IMR-90 (cell line): Measurements from ENCODE around the gene COLGALT1. TPM values are rescaled to one million over a fixed set of nuclear protein-coding genes. Genes with fewer than 3 reads are reported as not detected.
"Not testable (repeated sequence)": the region's sequence is repeated elsewhere in the genome, so short reads cannot be mapped to it uniquely, and the experiment has no call there.

Experiments
- ATAC-seq: fragments of 200-7000 bp; cut with Tn5 transposase; 2 replicates; pipeline ENCODE4 v1.9.1; 2020; ENCODE audit warnings: low read depth, mild to moderate bottlenecking, moderate library complexity
- BruUV-seq: library from RNA; stranded (reverse); fragments of 400-500 nt; replicated peaks from 2 replicates; lab custom pipeline; 2021; lab: Mats Ljungman, UMichigan
- CTCF ChIA-PET: fragments of 300-600 bp; formaldehyde crosslinking; extraction: SDS; loops from one replicate; lab custom pipeline; 2021; ENCODE audit warnings: antibody characterized with exemption; lab: Yijun Ruan, JAX
- POLR2A ChIA-PET: fragments of 300-600 bp; sonication (Branson Sonifier 250); formaldehyde crosslinking; loops from one replicate; lab custom pipeline; 2022; ENCODE audit warnings: antibody characterized with exemption; ENCODE audit not compliant: unreplicated experiment; lab: Charles Lee
- DNase-seq: peaks from one replicate; pipeline ENCODE4 v3.0.0; 2013
- H2AFZ ChIP-seq: replicated peaks from 2 replicates; pipeline ENCODE3; 2013; ENCODE audit warnings: low read length, mild to moderate bottlenecking; ENCODE audit not compliant: poor library complexity
- H2AK5ac ChIP-seq: 2 replicates; pipeline ENCODE4 v1.6.1; 2013; ENCODE audit warnings: low read depth, low read length, inconsistent platforms
- H2AK9ac ChIP-seq: replicated peaks from 2 replicates; pipeline ENCODE3; 2013; ENCODE audit warnings: mild to moderate bottlenecking, low read depth, low read length, moderate library complexity; ENCODE audit not compliant: poor library complexity
- H2BK120ac ChIP-seq: 2 replicates; pipeline ENCODE4 v1.6.1; 2013; ENCODE audit warnings: low read depth, low read length, inconsistent platforms
- H2BK15ac ChIP-seq: 3 replicates; pipeline ENCODE4 v1.6.1; 2013; ENCODE audit warnings: low read depth, low read length, inconsistent platforms
- H2BK20ac ChIP-seq: 2 replicates; pipeline ENCODE4 v1.6.1; 2013; ENCODE audit warnings: low read depth, mild to moderate bottlenecking, inconsistent platforms, low read length, moderate library complexity
- H2BK5ac ChIP-seq: 2 replicates; pipeline ENCODE4 v1.6.1; 2013; ENCODE audit warnings: mild to moderate bottlenecking, low read depth, low read length, inconsistent platforms; ENCODE audit not compliant: poor library complexity, severe bottlenecking
- H3K14ac ChIP-seq: replicated peaks from 2 replicates; pipeline ENCODE4 v1.6.1; 2013; ENCODE audit warnings: low read depth, low read length, inconsistent platforms
- H3K18ac ChIP-seq: 2 replicates; pipeline ENCODE4 v1.6.1; 2013; ENCODE audit warnings: low read depth, low read length, control low read depth
- H3K23ac ChIP-seq: 2 replicates; pipeline ENCODE4 v1.6.1; 2013; ENCODE audit warnings: low read depth, low read length, inconsistent platforms
- H3K27ac ChIP-seq: 2 replicates; pipeline ENCODE4 v1.5.1; 2013; ENCODE audit warnings: mild to moderate bottlenecking, control low read depth, low read length; ENCODE audit not compliant: insufficient read depth
- H3K27me3 ChIP-seq: 2 replicates; pipeline ENCODE4 v1.6.1; 2013; ENCODE audit warnings: low read length; ENCODE audit not compliant: control insufficient read depth, insufficient read depth
- H3K36me3 ChIP-seq: 2 replicates; pipeline ENCODE4 v1.6.1; 2013; ENCODE audit warnings: low read length, mixed read lengths; ENCODE audit not compliant: control insufficient read depth, insufficient read depth
- H3K4ac ChIP-seq: 2 replicates; pipeline ENCODE4 v1.6.1; 2013; ENCODE audit warnings: low read depth, low read length, inconsistent platforms
- H3K4me1 ChIP-seq: 2 replicates; pipeline ENCODE4 v1.6.1; 2013; ENCODE audit warnings: low read length, mixed read lengths; ENCODE audit not compliant: control insufficient read depth, insufficient read depth
- H3K4me2 ChIP-seq: 2 replicates; pipeline ENCODE4 v1.6.1; 2013; ENCODE audit warnings: low read depth, mild to moderate bottlenecking, control low read depth, low read length, moderate library complexity
- H3K4me3 ChIP-seq: 2 replicates; pipeline ENCODE4 v1.5.1; 2013; ENCODE audit warnings: low read depth, mild to moderate bottlenecking, control low read depth, low read length, moderate library complexity; ENCODE audit not compliant: insufficient read depth
- H3K56ac ChIP-seq: 2 replicates; pipeline ENCODE4 v1.6.1; 2013; ENCODE audit warnings: low read length, inconsistent platforms; ENCODE audit not compliant: insufficient read depth; ENCODE audit errors: extremely low read depth
- H3K79me1 ChIP-seq, 2 experiments: 2 replicates each; pipeline ENCODE4 v1.6.1; 2013; ENCODE audit warnings: low read length in 2 of 2, inconsistent platforms in 1 of 2, low read depth in 1 of 2
- H3K9ac ChIP-seq: 2 replicates; pipeline ENCODE4 v1.6.1; 2013; ENCODE audit warnings: low read depth, low read length, control low read depth
- H3K9me1 ChIP-seq: 2 replicates; pipeline ENCODE4 v1.6.1; 2013; ENCODE audit warnings: low read length, inconsistent platforms; ENCODE audit not compliant: insufficient read depth
- H3K9me3 ChIP-seq: 2 replicates; pipeline ENCODE4 v1.6.1; 2013; ENCODE audit warnings: low read length; ENCODE audit not compliant: control insufficient read depth, insufficient read depth
- H4K20me1 ChIP-seq: 2 replicates; pipeline ENCODE4 v1.6.1; 2013; ENCODE audit warnings: low read length, inconsistent platforms; ENCODE audit not compliant: insufficient read depth
- H4K5ac ChIP-seq: 2 replicates; pipeline ENCODE4 v1.6.1; 2013; ENCODE audit warnings: mild to moderate bottlenecking, low read depth, low read length, control low read depth
- H4K8ac ChIP-seq, 2 experiments: 2 replicates each; pipeline ENCODE4 v1.6.1; 2013; ENCODE audit warnings: low read depth in 2 of 2, low read length in 2 of 2, control low read depth in 1 of 2, inconsistent platforms in 1 of 2
- H4K91ac ChIP-seq: 2 replicates; pipeline ENCODE4 v1.6.1; 2013; ENCODE audit warnings: low read depth, low read length, inconsistent platforms; ENCODE audit not compliant: insufficient read depth
- WGBS, 2 experiments: methylation state at CpG; one replicate each; pipeline versions ENCODE4 v1.1.5 to v1.1.7; 2013; ENCODE audit warnings: missing lambda C conversion rate in 2 of 2; ENCODE audit not compliant: insufficient read length in 1 of 2; ENCODE audit errors: extremely low coverage in 2 of 2; 5-methylcytosine and 5-hydroxymethylcytosine counted together
- dilution Hi-C: fragments of 300-500 bp; cut with HindIII; formaldehyde crosslinking; loops from one replicate; pipeline ENCODE4 v1.14.3; 2018; ENCODE audit warnings: low sequenced_read_pairs; ENCODE audit not compliant: unreplicated experiment
- in situ Hi-C: fragments of 300-500 bp; cut with MboI; formaldehyde crosslinking; loops from 3 replicates; pipeline ENCODE4 v1.14.3; 2019; ENCODE audit warnings: low sequenced_read_pairs, inconsistent platforms, mixed read lengths
- intact Hi-C: fragments of 100-400 bp; cut with micrococcal nuclease; formaldehyde crosslinking; loops from 2 replicates; pipeline ENCODE4 v1.10.0; 2022
- polyA plus RNA-seq, 3 experiments: library from polyadenylated mRNA; depleted of rRNA; stranded (reverse); fragments of >200 nt; gene quantifications; 2 replicates each; pipeline ENCODE4 v1.2.3, GENCODE V29; 2012; ENCODE audit warnings: low replicate concordance in 1 of 3
- total RNA-seq: library from RNA; depleted of rRNA; stranded (reverse); fragments of >200 nt; gene quantifications from 2 replicates; pipeline ENCODE4 v1.2.3, GENCODE V29; 2012

COLGALT1 gene
- total and polyA plus RNA-seq, 2 of the 4 experiments (the other 2 are of a cell fraction): 77.1 to 117 TPM

DNA sequence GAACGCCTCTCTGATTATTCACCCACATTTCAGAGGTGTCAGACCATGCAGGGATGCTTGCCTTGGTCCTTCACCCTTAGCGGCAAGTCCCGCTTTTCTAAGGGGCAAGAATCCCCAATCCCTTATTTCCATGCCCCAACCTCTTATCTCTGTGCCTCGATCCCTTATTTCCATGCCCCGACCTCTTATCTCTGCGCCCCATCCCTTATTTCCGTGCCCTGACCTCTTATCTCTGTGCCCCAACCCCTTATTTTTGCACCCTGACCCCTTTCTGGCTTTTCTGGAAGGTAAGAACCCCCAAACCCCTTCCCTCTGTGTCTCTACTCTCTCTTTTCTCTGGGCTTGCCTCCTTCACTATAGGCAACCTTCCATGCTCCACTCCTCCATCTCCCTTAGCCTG, 38.8 kb downstream of the COLGALT1 start:
- H3K9ac ChIP-seq, H3K56ac ChIP-seq, H3K9me3 ChIP-seq, H2BK20ac ChIP-seq, H3K27me3 ChIP-seq, H2AK5ac ChIP-seq, H3K27ac ChIP-seq, H4K20me1 ChIP-seq, in situ Hi-C loops, H3K79me1 ChIP-seq, intact Hi-C loops, H3K23ac ChIP-seq, dilution Hi-C loops, H3K36me3 ChIP-seq, H3K4me3 ChIP-seq, H2AFZ ChIP-seq, H4K91ac ChIP-seq, POLR2A ChIA-PET, H2AK9ac ChIP-seq, BruUV-seq, H3K4me2 ChIP-seq, ATAC-seq, H3K14ac ChIP-seq, H3K4me1 ChIP-seq, H4K5ac ChIP-seq, H3K9me1 ChIP-seq, CTCF ChIA-PET, H3K18ac ChIP-seq, DNase-seq, H2BK120ac ChIP-seq, H4K8ac ChIP-seq, H2BK15ac ChIP-seq, H2BK5ac ChIP-seq, H3K4ac ChIP-seq: not testable (repeated sequence)
- 13% methylated on average over 4 of the region's 7 CpGs; no CpG with 5 or more reads in 1 of the 2 experiments for WGBS, 2 experiments

GRCh38 chr19:17598063-17598462, 42.6 kb downstream of the COLGALT1 start:
- dilution Hi-C loops: not testable (repeated sequence)

More at GRCh38 chr19:17598063-17598462, 42.6 kb downstream of the COLGALT1 start:
- H4K5ac ChIP-seq, H2BK120ac ChIP-seq, ATAC-seq, H2AFZ ChIP-seq, H2BK5ac ChIP-seq, H3K56ac ChIP-seq, BruUV-seq, H3K23ac ChIP-seq, H4K20me1 ChIP-seq, H2BK15ac ChIP-seq, H4K8ac ChIP-seq, H3K36me3 ChIP-seq, DNase-seq, H3K79me1 ChIP-seq, H3K27ac ChIP-seq, H3K9me3 ChIP-seq, H3K9ac ChIP-seq, H3K4me1 ChIP-seq, intact Hi-C loops, in situ Hi-C loops, POLR2A ChIA-PET, H3K4me2 ChIP-seq, H3K9me1 ChIP-seq, H3K18ac ChIP-seq, H3K14ac ChIP-seq, H2AK9ac ChIP-seq, H3K4me3 ChIP-seq, H2BK20ac ChIP-seq, H2AK5ac ChIP-seq, H4K91ac ChIP-seq, H3K4ac ChIP-seq: not testable (repeated sequence)
- peaks cover 28% of the 10 kb centered on the region for H3K27me3 ChIP-seq
- 54% methylated on average over 2 of the region's 8 CpGs; no CpG with 5 or more reads in 1 of the 2 experiments for WGBS, 2 experiments
- CTCF ChIA-PET: interaction anchor here (0.6 kb wide), 1 partner anchor 1096 kb away, joined by 4 read pairs; no protein-coding TSS in a partner anchor
